ENCODE data around the gene ADAP1. TPM values are rescaled to one million over a fixed set of nuclear protein-coding genes. Genes with fewer than 3 reads are reported as not detected.
A peak's percentile ranks its signal among the peaks of the same experiment; 100 is the strongest.

ADAP1 gene
- total and polyA plus RNA-seq, 12 donors: 2.3 to 14.9 (median 9.7) TPM

DNA sequence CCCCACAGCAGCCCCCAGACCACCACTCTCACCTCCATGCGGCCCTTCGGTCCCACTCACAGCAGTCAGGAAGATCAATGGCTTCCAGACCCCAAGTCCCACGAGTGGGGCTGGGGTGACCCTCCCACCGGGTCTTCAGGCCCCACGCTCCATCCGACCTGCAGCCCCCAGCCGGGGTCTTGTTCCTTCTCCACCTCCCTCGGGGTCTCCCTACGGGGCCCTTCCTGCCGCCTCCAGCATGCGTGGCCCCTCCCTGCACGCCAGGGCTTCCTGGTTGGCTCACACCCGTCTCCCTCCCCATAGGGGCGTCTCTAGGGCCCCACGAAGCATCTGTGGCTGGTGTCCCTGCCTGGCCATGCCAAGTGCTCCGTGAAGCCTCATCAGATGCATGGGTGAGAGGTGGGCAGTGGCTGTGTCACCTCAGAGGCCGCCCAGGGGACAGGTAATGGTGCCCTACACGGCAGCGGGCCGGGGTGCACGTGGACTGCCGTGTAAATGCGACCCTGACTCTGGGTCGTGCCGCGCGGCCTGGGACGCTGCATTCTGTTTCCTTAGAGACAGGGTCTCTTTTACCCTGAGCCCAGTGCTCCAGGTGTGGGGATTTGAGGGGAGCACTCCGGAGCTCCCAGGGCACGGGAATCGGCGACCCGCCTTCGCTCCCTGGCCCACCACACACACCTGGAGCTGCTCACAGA, 19.9 kb downstream of the ADAP1 start:
- intact Hi-C loops (cut with DNase I): no loop called here
- ATAC-seq: peak in 1 of 8 donors; percentile 43
- H3K9me3 ChIP-seq: no peaks in the 10 kb centered on the region
- peaks cover 0 to 8% (median 0%) of the 10 kb centered on the region in 9 donors for H3K36me3 ChIP-seq
- H3K4me3 ChIP-seq: no peak overlapping the region
- no peaks in the 10 kb centered on the region for H3K27me3 ChIP-seq
- peaks cover 0 to 24% (median 0%) of the 10 kb centered on the region in 9 donors for H3K4me1 ChIP-seq
- peak in 1 of 2 donors; percentile 9 for DNase-seq
- TF ChIP-seq, protein P1, sequence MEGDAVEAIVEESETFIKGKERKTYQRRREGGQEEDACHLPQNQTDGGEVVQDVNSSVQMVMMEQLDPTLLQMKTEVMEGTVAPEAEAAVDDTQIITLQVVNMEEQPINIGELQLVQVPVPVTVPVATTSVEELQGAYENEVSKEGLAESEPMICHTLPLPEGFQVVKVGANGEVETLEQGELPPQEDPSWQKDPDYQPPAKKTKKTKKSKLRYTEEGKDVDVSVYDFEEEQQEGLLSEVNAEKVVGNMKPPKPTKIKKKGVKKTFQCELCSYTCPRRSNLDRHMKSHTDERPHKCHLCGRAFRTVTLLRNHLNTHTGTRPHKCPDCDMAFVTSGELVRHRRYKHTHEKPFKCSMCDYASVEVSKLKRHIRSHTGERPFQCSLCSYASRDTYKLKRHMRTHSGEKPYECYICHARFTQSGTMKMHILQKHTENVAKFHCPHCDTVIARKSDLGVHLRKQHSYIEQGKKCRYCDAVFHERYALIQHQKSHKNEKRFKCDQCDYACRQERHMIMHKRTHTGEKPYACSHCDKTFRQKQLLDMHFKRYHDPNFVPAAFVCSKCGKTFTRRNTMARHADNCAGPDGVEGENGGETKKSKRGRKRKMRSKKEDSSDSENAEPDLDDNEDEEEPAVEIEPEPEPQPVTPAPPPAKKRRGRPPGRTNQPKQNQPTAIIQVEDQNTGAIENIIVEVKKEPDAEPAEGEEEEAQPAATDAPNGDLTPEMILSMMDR (IDR thresholded peaks at IDR 0.05): no peak
- H3K27ac ChIP-seq: no peak overlapping the region
- WGBS, 2 donors: 80 to 85% methylated on average over 34 of the region's 34 CpGs

DNA sequence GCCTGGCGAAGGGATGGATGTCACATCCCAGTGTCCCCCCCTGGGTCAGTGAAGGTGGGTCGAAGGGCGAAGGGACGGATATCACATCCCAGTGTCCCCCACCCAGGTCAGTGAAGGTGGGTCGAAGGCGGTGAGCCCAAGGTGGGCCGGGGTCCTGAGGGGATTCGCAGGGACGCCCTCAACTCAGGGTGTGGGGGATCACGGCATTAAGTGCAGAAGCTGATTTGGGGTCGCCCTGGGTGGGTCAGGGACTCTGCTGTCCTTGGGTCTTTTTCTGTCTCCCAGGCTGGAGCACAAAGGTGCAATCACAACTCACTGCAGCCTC, 21.9 kb downstream of the ADAP1 start:
- Histone ChIP-seq H3K36me3 (peaks cover 0 to 8% (median 0%) of the 10 kb centered on the region in 9 donors), H3K27ac (no peak overlapping the region), H3K4me1 (peaks cover 0 to 42% (median 0%) of the 10 kb centered on the region in 9 donors), H3K27me3 (no peaks in the 10 kb centered on the region), H3K9me3 (no peaks in the 10 kb centered on the region), H3K4me3 (no peak overlapping the region)
- TF ChIP-seq, protein P1 (IDR thresholded peaks at IDR 0.05): no peak
- WGBS, 2 donors: 88 to 94% methylated on average over 11 of the region's 11 CpGs
- intact Hi-C loops (cut with DNase I): no loop called here
- DNase-seq (peak in 1 of 2 donors; percentile 7), ATAC-seq (no peak)

DNA sequence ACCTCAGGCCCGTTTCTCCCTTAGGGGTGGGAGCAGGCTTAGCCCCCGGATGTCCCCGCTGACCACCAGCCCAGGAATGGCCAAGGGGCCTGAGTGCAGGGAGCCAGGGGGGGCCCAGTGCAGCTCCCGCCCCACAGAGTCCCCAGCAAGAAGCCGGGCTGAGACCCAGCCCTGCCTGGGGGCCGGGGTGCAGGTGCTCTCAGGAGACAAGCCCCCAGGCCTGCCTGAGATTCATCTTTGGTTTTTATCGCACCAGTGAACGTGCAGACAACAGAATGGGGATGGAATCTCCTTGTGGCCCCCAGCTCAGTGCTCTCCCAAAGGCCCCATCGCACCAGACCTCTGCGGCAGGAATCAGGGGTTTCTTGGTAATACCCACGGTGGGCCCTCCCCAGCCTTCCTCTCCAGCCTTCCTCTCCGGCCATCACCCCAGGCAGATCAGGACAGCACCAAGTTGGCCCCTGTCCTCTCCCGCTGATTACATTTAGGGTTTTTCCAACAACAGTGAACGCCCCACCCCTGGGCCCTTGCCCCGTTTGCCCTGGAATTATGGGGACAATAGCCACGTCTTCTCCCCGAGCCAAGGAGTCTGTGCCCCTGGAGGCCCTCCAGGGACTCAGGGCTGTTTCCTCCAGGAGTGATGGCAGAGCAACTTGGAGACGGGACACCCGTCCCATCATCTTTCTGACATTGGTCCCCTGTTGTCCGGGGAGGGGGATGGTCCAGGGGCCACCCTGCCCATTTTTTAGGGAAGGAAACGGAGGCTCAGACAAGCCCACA, 22.4 kb downstream of the ADAP1 start:
- intact Hi-C loops (cut with DNase I): no loop called here
- peaks cover 0 to 47% (median 0%) of the 10 kb centered on the region in 9 donors for H3K4me1 ChIP-seq
- ATAC-seq (peak in 1 of 8 donors; percentile 9), DNase-seq (peak in 1 of 2 donors; percentile 11)
- H3K9me3 ChIP-seq: no peaks in the 10 kb centered on the region
- WGBS, 2 donors: 90% methylated on average over 21 of the region's 21 CpGs
- no peak overlapping the region for H3K27ac ChIP-seq
- H3K27me3 ChIP-seq: no peaks in the 10 kb centered on the region
- TF ChIP-seq, protein P1 (IDR thresholded peaks at IDR 0.05): no peak
- H3K4me3 ChIP-seq: no peak overlapping the region
- H3K36me3 ChIP-seq: peaks cover 0 to 8% (median 0%) of the 10 kb centered on the region in 9 donors

DNA sequence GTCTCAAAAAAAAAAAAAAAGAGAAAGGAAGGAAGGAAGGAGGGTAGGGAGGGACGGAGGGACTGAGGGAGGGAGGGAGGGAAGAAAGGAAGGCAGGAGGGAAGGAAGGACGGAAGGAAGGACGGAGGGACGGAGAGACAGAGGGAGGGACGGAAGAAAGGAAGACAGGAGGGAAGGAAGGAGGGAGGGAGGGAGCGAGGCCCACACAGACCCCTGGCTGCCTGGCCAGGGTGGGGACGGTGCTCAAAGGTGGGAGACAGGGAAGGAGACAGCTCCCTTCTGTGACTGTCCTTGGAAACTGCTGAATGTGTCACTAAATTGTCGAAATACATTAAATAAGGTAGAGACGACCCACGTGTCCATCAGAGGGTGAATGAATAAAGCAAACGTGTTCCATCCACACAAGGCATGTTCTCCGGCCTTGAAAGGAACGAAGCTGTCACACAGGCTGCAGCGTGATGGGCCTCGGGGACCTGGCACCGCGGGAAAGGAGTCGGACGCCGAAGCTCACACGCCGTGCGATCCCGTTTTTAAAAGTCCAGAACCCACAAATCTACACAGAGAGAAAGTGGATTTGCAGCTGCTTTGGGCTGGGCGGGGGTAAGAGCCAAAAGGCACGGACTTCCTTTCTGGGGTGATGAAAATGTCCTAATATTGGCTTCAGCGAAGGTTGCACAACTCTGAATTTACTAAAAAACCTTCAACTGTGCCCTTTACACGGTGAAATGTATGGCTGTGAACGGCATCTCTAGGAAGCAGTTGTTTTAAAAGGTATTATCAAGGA, 23.3 kb downstream of the ADAP1 start:
- ATAC-seq: no peak
- H3K36me3 ChIP-seq: peaks cover 0 to 8% (median 0%) of the 10 kb centered on the region in 9 donors
- peaks cover 0 to 50% (median 0%) of the 10 kb centered on the region in 9 donors for H3K4me1 ChIP-seq
- no peaks in the 10 kb centered on the region for H3K9me3 ChIP-seq
- DNase-seq: no peak
- TF ChIP-seq, protein P1 (IDR thresholded peaks at IDR 0.05): no peak
- H3K4me3 ChIP-seq: no peak overlapping the region
- intact Hi-C loops (cut with DNase I): no loop called here
- H3K27ac ChIP-seq: no peak overlapping the region
- 66 to 75% methylated on average over 29 of the region's 29 CpGs for WGBS, 2 donors
- no peaks in the 10 kb centered on the region for H3K27me3 ChIP-seq

Measured in heart right ventricle (tissue), 16 donors.